Measurements from ENCODE around the gene SEMA5B.

GRCh38 chr3:122916580-122916979, 111.0 kb downstream of the SEMA5B start:
- TF ChIP-seq EZH2 (IDR thresholded peaks at IDR 0.05; ENCODE audit: borderline replicate concordance, insufficient read depth, low read length, poor library complexity, severe bottlenecking) (no peak), POLR2AphosphoS5 (IDR thresholded peaks at IDR 0.05) (no peak)
- TF ChIP-seq, protein P1, sequence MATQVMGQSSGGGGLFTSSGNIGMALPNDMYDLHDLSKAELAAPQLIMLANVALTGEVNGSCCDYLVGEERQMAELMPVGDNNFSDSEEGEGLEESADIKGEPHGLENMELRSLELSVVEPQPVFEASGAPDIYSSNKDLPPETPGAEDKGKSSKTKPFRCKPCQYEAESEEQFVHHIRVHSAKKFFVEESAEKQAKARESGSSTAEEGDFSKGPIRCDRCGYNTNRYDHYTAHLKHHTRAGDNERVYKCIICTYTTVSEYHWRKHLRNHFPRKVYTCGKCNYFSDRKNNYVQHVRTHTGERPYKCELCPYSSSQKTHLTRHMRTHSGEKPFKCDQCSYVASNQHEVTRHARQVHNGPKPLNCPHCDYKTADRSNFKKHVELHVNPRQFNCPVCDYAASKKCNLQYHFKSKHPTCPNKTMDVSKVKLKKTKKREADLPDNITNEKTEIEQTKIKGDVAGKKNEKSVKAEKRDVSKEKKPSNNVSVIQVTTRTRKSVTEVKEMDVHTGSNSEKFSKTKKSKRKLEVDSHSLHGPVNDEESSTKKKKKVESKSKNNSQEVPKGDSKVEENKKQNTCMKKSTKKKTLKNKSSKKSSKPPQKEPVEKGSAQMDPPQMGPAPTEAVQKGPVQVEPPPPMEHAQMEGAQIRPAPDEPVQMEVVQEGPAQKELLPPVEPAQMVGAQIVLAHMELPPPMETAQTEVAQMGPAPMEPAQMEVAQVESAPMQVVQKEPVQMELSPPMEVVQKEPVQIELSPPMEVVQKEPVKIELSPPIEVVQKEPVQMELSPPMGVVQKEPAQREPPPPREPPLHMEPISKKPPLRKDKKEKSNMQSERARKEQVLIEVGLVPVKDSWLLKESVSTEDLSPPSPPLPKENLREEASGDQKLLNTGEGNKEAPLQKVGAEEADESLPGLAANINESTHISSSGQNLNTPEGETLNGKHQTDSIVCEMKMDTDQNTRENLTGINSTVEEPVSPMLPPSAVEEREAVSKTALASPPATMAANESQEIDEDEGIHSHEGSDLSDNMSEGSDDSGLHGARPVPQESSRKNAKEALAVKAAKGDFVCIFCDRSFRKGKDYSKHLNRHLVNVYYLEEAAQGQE (IDR thresholded peaks at IDR 0.05; ENCODE audit: borderline replicate concordance): no peak
